DOHH2 (cell line): ENCODE measurements around the gene CEP76.
"Not testable (repeated sequence)": the region's sequence is repeated elsewhere in the genome, so short reads cannot be mapped to it uniquely, and the experiment has no call there.

Experiments
- EZH2phosphoT487 ChIP-seq: fragments of 200-600 bp; sonication (generic); IDR thresholded peaks from 2 replicates; pipeline ENCODE4 v1.6.1; 2017; ENCODE audit warnings: borderline replicate concordance, mild to moderate bottlenecking, antibody characterized with exemption, low read length, moderate library complexity, mixed read lengths
- TF ChIP-seq, protein P1 (sequence below): fragments of 200-600 bp; sonication (generic); IDR thresholded peaks from one replicate; pipeline ENCODE4 v1.5.1; 2014; ENCODE audit warnings: antibody characterized with exemption, mild to moderate bottlenecking, low read depth, low read length; ENCODE audit not compliant: poor library complexity, severe bottlenecking

DNA sequence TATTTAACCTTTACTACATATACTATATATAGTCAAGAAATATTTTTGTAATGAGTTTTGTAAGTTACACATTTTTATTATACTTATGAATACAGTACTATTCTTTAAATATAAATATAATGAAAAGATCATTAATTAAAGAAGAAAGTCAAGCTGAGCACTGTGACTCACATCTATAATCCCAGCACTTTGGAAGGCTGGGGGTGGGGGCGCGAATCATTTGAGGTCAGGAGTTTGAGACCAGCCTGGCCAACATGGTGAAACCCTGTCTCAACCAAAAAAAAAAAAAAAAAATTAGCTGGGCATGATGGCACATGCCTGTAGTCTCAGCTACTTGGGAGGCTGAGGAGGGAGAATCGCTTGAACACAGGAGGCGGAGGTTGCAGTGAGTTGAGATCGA lies 58.8 kb downstream of the CEP76 start:
- TF ChIP-seq, protein P1, sequence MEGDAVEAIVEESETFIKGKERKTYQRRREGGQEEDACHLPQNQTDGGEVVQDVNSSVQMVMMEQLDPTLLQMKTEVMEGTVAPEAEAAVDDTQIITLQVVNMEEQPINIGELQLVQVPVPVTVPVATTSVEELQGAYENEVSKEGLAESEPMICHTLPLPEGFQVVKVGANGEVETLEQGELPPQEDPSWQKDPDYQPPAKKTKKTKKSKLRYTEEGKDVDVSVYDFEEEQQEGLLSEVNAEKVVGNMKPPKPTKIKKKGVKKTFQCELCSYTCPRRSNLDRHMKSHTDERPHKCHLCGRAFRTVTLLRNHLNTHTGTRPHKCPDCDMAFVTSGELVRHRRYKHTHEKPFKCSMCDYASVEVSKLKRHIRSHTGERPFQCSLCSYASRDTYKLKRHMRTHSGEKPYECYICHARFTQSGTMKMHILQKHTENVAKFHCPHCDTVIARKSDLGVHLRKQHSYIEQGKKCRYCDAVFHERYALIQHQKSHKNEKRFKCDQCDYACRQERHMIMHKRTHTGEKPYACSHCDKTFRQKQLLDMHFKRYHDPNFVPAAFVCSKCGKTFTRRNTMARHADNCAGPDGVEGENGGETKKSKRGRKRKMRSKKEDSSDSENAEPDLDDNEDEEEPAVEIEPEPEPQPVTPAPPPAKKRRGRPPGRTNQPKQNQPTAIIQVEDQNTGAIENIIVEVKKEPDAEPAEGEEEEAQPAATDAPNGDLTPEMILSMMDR: not testable (repeated sequence)
- TF ChIP-seq EZH2phosphoT487: not testable (repeated sequence)
